NCI-H82 (cell line): Measurements from ENCODE around the gene ZC3H18.
"Not testable (repeated sequence)": the region's sequence is repeated elsewhere in the genome, so short reads cannot be mapped to it uniquely, and the experiment has no call there.

ENCODE experiments used
- DNase-seq: peaks from one replicate; lab custom pipeline; 2025; lab: John Stamatoyannopoulos, UW

Gene ZC3H18

DNA sequence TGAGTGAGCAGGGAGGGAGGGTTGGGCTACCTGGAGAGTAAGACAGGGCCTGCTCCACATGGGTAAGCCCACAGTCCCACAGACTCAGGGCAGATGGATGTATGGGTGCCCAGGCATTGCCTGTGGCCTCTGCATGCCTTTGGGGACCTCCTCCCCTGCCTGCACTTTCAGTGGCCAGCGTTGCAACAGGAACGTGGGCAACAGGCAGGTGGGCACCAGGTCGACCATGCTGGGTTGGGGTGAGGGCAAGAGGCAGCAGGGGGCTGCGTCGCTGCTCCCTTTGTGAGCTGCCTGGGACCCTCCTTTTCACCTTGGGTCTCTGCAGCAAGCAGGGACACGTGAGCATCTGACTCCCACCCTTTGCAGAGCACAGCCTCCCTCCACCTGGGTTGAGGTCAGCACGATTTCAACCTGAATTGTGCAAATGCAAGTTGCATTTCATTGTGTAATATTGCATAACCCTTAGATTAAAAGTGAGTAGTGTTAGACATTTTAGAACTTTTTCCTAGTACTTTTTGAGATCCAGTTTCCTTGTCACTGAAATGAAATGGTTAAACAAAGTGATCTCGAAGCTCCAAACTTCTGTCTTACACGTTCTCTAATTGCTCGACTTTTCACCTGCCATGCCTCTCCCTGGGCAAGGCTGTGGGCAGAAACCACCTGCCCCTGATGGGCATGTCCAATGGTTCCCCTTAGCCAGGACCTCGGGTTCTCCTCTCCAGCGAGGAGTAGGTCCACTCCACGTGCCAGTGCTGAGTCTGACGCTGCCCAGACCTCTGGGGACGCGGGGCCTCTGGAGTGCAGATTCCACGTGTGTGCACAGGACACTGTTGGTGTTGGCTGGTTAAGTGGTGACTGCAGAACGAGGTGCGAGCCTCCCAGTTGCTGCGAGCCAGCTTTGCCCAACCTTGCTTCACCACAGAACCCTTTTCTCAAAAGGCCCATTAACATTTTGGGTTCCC, 35.3 kb downstream of the ZC3H18 start:
- no peak for DNase-seq

DNA sequence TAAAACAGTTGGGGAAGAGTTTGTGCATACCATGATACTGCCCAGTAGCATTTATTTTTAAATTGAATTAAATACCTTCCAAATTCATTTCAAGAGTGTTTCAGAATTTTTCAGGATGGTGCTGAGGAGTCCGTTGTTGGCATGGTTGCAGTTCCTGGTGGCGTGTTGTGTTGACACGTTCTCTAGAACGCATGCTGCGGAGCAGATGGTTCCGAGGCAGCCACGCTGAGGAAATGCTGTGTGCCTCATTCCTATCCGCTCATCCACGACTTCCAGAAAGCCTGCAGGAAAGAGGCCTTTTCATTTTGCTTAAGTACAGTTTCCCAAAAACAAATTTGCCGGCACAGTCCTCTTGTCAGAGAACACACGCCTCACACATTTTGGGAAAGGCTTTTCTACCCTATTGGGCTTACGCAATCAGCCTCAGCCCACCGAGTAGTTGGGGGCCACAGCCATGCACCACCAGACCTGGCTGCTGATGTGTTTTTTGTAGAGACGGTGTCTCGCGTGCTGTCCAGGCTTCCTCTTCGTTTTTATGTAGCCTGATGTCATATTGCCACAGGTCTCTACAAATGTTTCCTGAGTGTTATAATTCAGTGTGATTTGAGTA, 36.0 kb downstream of the ZC3H18 start:
- DNase-seq: no peak

DNA sequence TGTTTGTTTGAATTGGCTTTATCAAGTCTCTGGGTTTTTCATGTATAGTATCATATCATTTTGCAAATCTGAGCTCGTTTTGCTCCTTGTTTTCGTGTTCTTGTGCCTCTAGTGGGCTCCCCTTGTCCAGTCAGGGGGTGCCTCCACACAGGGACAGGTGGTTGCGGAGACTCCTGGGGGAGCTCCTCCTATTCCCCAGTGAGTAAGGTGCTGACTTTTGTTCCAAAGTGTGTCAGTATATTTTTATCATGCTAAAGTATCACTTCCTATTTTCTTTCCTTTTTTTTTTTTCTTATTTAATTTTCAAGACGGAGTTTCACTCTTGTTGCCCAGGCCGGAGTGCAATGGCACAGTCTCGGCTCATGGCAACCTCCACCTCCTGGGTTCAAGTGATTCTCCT, 37.9 kb downstream of the ZC3H18 start:
- no peak for DNase-seq

DNA sequence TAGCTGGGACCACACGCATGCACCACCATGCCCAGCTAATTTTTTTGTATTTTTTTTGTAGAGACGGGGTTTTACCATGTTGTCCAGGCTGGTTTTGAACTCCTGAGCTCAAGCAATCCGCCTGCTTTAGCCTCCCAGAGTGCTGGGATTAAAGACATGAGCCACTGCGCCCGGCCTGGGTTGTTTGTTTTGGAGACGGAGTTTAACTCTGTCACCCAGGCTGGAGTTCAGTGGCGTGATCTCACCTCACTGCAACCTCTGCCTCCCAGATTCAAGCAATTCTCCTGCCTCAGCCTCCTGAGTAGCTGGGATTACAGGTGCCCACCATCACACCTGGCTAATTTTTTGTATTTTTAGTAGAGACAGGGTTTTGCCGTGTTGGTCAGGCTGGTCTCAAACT, 39.2 kb downstream of the ZC3H18 start:
- DNase-seq: not testable (repeated sequence)

DNA sequence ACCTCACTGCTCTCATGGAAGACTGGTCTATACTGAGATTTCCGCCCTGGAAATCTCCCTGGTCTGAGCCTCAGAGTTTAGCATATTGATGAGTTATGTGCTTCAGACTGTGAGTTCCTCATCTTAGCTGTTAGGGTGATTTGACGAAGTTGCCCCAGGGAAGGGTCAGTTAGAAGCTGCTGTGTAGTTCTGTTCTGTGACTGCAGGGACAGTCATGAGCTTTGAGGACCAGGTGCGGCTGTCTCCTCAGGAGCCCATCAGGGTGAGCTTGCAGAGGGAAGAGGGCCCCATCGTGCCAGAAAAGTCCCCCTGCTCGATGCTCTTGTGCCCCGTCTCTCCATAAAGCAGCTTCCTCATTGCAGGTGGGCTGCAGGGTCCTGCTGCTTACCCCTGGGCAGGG, 39.9 kb downstream of the ZC3H18 start:
- DNase-seq: no peak

DNA sequence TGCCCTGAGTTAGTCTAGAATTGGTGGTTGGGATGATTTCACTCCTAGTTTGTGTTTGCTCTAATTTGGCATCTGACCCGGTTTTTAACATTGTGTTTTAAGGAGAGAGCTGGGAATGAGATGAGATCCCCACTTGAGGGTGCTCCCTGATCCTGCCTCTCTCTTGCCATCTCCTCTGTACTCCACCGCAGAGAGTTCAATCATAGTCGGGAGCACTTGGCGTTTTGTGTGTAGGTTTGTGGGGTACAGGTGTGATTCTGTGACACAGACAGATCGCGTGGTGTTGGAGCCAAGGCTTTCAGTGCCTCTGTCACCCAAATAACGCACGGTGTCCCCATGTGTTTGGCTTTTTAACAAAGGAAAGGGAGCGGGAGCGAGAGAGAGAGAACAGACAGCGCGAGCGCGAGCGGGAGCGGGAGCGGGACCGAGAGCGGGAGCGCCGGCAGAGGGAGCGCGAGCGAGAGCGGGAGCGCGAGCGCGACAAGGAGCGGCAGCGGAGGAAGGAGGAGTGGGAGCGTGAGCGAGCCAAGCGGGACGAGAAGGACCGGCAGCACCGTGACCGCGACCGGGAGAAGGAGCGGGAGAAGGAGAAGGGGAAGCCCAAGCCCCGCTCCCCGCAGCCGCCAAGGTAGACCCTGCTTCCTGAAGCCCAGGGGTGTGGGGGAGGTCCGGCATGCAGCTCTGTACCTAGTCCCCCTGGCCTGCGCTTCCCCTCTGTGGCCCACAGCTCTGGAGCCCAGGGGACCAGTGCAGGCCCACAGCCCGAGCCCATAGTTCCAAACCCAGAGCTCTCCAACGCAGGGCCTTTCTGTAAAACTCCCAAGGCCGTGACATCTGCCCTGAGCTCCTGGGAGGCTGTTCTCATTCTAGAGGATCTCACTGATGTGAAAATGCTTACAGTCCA, 41.0 kb downstream of the ZC3H18 start:
- DNase-seq: no peak

DNA sequence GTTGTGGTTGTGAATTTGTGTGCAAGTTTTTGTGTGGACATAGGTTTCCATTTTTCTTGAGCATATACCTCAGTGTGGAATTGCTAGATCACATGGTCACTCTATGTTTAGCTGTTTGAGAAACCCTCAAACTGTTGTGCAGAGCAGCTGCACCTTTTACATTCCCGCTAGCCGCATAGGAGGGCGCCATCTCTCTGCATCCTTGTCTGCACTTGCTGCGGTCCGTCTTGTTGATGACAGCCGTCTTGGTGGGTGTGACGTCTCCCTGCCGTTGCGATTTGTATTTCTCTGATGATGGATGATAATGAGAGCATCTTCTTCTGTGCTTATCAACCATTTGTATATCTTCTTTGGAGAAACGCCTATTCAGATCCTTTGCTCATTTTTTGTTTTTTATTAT, 43.1 kb downstream of the ZC3H18 start:
- DNase-seq: peak; percentile 1

DNA sequence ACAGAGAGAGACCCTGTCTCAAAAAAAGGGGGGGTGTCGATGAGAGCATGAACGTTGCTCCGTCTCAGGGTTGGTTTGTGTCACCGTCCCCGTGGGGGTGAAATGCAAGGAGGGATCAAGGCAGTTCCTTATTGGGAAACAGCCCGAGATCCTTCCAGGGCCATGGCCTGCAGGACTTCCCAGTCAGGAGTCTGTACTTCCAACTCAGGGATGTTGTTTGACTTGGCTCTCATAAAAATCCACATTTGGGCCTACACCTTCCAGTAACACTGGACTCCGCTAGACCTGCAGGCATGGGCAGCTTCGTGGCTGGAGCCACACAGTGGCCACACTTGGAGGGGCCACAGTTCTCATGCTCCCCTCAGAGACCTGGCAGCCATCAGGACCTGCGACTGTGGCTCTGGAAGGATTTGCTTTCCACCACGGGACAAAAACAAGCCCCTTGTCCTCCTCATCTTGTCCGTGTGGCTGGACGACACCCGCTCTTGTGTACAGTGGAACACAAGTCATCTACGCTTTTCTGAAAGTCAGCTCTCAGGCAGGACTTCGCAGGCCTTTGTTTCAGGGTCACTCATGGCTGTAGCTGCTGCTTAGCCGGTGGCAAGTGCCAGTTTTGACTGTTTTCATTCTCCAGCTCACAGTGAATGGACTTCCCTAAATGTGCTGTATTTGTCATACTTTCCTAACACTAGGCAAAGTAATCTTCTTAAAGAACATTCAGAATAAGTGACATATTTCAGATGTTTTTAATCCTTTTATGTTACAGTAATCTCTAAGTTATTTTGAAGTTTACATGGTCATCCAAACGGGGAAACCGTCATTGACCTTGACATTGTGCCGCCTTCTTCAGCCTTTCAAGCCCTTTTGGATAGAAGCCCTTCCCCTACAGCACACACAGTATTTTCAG, 44.0 kb downstream of the ZC3H18 start:
- no peak for DNase-seq

DNA sequence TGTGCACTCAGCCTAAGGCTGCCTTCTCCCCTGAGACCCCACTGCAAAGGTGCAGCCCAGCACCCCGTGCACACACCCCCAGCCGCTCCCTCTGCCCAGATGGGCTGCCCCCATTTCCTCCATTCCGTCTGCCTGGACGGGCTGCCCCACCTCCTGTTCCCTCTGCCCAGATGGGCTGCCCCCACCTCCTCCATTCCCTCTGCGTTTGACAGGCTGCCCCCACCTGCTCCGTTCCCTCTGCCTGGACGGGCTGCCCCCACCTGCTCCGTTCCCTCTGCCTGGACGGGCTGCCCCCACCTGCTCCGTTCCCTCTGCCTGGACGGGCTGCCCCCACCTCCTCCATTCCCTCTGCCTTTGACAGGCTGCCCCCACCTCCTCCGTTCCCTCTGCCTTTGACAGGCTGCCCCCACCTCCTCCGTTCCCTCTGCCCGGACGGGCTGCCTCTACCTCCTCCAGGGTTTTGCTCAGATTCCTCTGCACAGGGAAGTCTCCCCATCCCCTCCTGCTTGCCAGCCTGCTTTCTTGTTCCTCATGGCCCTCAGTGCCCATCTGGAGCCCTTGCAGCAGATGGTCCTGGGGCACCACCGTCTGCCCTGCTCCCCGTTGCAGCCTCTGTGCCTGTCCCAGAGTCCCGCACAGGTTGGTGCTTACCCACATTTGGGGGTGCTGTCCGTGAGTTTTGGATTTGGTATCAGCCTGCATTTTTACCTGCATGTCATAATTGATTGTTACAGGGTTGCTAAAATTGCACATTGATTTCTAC, 44.8 kb downstream of the ZC3H18 start:
- peak; percentile 33 for DNase-seq

DNA sequence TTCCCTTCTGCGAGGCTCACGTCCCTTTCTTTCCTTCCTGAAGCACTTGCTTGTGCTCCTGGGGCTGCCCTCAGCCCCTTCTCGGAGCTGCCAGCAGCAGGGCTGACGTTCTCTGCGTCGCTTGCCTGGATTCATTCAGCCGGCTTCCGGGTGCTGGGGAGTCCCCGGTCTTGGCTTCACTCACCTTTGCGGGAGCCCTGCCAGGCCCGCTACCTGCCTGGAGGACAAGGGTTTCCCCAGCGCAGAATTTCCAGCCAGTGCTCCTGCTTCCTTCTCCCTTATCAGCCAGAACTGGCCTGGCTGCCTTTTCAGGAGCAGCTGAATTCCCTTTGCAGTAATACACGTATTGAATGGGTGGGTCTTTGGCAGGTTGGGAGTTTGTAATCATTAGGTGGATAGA, 46.1 kb downstream of the ZC3H18 start:
- DNase-seq: no peak

DNA sequence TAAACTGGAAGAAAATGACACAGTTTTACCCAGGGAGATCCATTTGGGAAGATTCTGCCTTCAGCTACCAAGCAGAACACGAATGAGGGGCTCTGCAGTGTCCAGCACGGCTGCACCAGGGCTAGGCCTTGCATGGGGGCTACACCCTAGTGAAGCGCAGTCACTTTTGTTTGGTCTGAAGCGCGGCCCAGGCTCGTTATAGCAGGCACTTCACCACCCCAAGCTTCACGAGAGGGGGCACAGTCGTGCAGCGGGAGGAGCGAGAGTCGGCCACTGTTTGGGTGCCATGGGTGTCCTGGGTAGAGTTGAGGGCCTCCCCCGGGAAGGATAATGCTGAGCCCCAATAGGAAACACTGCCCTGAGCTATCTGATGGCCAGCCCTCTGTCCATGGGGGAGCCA, 46.5 kb downstream of the ZC3H18 start:
- DNase-seq: no peak

DNA sequence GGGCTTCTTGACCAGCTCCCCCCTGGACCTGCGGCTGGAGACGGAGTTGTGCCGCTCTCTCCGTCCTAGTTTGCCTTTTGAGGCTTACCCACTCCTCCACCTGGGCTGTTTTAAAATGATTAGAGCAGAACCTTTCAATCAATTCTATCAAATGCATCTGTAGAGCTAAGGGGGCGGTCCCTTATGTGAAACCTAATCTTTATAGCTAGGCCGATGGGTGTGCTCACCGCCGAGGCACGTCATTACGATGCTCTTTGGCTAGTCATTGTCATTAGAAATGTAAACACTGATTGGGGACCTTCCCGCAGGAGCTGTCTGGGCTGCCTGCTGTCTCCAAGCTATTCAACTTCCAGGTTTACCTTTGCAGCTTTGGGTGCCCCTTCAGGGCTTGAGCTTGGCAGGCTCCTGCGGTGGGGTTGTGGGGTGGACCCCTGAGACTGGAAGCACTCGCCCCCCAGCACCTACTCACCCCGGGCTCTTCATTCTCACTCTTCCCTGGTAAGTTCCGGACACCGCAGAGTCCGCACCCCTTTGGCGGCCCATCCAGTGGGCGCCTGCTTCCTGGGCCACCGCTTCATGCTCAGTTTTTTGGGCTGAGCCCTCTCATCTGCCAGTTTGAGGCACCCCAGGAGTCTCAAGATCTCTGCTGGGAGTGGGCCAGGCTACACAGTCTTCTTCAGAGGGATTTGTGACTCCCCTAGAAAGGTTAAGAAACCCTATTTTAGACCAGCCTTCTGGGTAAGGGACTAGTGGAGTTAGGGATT, 47.2 kb downstream of the ZC3H18 start:
- DNase-seq: no peak

DNA sequence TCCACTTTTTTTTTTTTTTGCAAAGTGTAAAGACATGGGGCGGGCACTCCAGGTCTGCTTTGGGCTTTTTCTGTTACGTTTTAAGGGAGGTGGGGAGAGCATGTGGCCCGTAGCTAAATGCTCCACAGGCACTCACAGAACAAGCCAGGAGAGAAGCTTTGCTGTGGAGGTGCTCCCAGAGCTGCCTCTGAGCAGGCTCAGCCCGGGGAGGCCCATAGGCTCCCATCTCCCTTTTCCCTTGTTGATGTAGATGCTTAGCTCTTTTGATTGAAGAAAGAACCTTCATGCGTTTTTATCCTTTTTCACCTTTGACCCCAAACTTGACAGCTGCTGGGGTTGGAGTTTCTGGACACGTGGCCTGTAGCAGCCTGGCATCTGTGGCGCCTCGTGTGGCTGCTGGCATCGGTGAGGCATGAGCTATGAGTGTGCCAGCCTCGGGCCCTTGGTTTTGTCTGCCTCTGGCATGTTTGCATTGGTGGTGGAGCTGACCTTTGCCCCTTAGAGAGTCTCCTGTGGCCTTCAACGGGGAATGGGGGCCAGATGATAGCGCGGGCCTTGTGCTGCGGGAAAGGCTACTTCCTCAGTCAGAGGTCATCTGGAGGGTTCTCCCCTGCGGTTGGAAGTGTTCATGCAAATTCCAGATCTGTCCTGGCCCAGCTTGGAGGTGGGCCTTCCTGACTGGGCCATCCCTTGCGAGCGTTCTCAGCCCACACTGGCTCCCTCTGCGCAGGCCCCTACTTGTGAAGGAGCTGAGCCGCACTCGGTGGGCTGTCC, 48.2 kb downstream of the ZC3H18 start:
- DNase-seq: no peak

DNA sequence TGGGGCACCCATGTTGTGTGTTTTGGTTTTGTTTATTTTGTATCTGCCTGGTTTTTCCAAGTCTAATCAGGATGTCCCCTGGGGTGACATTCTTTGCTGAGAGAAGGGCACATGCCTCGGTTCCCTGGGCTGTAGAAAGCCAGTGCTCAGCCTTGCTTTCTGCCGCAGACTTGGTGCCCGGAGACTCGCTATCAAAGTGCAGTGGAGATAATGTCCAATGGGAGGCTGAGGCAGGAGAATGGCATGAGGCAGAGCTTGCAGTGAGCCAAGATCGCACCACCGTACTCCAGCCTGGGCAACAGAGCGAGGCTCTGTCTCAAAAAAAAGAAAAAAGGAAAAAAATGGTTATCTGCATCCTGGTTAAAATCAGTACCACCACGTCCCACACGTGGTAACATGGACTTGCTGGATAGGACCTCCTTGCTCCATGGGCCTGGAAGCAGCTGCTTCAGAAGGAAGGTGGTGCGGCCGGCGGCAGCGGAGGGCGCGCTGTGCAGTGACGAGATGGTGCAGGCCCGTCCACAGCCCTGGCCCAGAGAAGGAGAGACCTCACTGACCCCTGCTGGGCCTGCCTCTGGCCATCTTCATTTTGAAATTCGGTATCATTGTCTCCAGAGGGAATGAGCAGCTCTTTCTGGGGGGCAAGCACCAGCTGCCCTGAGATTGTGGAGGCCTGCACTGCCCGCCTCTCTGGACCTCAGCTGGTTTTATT, 48.9 kb downstream of the ZC3H18 start:
- no peak for DNase-seq

DNA sequence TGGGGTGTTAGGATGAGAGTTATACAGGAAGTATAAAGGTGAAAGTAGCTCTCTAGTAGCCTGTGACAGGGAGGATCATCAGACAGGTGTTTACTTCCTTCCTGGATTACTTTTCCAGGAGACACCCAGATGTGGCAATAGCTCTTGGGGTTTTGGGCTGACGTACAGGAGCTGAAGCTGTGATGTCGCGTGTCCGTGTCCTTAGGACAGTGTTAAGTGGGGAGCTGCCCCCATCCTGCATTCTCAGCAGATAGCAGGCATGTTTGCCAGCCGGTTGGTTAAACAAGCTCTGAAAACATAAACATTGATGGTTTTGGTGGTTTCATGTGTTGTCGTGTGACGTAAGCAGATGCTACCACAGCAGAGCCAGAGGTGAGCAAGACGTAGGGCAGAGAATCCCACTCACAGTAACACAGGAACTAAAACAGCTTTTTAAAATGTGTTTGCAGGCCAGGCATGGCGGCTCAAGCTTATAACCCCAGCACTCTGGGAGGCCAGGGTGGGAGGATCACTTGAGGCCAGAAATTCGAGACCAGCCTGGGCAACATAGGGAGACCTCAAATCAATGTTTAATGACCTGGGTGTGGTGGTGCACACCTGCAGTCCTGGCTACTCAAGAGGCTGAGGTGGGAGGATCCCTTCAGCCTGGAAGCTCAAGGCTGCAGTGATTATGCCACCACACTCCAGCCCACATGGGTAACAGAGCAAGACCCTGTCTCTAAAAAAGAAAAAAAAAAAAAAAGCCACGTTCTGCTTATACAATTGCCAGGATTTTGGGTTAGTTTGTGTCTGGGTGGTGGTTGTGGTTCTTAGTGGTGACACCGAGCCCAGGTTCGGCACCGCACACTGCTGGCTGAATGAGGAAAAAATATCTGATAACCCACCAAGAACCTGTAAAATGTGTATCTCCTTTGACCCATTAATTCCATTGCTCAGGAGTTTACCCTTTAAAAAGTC, 49.9 kb downstream of the ZC3H18 start:
- no peak for DNase-seq

DNA sequence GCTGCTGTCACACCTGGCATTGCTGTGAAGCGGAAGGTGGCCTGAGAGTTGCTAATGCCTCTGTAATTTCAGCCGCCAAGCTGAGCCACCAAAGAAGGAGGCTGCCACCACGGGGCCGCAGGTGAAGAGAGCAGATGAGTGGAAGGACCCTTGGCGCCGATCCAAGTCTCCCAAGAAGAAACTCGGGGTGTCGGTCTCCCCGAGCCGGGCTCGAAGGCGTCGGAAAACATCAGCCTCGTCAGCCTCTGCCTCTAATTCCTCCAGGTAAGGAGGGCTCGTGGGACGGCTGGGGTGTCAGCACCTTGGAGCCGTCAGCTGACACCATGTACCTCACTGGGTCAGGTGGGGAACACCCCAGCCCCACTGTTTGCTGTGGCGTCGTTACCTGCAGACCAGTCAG, 51.9 kb downstream of the ZC3H18 start:
- no peak for DNase-seq

DNA sequence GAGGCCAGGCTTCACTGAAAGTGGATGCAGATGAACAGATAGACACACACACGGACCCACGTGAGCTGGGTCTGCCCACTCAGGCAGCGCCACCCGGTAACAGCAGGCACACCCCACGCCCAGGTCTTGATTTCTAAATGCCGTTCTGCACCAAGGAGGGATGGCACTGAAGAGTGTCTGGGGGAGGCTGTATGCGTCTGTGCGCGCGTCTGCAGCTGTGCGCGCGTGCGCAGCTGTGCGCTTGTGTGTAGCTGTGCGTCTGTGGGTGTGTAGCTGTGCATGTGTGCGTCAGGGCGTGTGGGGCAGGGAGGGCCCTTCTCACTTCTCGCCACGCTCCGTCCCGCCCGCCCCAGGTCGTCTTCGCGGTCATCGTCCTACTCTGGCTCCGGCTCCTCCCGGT, 52.7 kb downstream of the ZC3H18 start:
- no peak for DNase-seq
